NCI-H345 treated with DMSO at 0.1 percent for 48 hours (cell line): ENCODE results near the gene ASL.
A peak's percentile ranks its signal among the peaks of the same experiment; 100 is the strongest.
"Not testable (repeated sequence)": the region's sequence is repeated elsewhere in the genome, so short reads cannot be mapped to it uniquely, and the experiment has no call there.

Experiments used
- DNase-seq: peaks from one replicate; lab custom pipeline; 2025; ENCODE audit not compliant: unreplicated experiment; lab: John Stamatoyannopoulos, UW

Gene ASL

DNA sequence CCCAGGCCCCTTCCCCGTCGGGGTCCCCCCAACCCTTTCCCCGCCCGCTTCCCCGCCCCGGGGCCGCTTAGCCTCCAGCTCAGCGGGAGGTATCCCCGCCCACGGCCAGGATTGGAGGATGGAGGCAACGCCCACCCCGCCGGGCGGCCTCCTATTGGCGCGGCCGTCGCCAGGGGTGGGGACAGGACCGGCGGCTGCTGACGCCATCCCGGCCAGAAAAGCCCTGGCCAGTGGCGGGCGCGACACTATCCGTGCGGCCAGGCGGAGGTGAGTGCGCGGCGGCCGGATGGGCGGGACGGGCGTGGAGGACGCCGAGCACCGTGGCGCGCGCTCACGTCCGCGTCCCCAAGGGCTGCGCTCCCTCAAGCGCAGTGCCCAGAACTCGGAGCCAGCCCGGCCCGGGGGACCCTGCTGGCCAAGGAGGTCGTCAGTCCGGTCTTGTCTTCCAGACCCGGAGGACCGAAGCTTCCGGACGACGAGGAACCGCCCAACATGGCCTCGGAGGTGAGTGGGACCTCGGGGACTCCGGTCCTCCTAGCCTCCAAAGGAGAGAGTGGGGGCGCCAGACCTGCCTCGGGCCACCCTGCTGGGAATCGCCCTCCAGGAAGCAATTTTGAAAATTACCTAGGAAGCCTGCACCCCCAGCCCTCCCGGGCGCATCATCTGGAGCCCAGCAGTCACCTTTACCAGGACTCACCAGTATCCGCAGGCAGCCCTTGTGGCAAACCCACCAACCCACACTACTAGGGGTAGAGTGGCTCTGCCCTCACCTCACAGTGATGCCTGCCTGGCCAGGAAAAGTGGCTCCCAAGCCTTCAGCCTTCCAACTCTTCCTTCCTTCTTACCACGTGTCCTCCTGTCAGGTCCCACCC, at the start of gene ASL:
Gene ASL (plus strand): TSS at position 230 of the 872 bp plus-strand sequence. CDS start 263 bp downstream, at position 493.
- DNase-seq = peak; percentile 77

DNA sequence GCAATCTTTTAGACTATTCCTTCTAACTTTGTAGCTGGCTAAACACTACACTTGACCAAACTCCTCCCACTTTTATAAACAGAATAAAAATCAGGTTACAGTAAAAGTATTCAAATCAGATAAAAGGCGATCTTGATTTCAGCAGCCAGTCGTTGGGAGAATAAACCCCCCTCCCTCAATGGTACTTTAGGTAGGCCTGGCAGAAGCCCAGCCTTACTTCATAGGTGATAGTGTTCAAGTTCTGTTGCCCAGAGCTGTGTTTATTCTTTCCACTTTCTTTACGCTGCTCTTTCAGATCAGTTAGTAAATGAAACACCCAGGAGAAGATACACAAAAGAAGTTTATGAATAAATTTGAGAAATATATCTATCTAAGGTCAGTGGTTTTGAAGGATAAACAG, 47.3 kb upstream of the ASL start:
- DNase-seq = not testable (repeated sequence)

DNA sequence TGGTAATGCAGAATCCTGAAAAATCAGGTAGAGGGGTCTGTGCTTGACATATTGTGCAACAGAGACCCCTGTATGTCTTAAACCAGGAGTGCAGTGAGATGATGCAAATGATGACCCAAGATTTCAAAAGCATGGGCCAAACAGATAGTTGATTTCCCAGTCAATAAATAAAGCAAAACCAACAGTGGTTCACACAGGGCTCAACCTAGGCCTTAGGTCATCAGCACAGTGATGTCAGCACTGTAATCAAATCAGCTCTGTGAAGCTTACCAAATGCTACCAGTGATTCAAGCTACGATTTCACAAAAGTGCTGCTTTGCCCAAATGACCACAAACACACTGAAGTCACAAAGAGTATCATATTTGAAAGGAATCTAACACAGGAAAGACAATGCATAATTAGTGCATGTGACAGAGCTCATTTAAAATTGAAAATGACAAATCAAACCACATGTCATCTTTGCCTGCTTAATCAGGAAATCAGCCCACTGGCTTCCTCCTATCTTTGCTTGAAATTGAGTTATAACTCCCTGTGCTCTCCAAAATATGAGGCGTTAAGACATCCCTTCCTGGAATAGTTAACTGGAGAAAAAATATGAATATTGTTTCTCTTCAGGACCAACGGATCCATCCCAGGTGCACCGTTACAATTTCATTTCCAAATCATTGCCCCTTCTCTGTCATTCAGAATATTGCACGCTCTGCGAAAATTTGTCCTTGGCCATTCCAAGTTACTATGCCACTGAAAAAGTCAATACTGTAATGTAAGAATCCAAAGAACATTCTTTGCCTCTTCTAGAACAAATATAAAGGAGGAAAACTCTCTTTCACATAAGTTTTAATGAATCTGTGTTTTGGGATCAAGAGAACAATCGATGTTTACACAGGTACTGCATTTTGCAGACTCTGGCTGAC, 41.9 kb upstream of the ASL start:
- no peak for DNase-seq

DNA sequence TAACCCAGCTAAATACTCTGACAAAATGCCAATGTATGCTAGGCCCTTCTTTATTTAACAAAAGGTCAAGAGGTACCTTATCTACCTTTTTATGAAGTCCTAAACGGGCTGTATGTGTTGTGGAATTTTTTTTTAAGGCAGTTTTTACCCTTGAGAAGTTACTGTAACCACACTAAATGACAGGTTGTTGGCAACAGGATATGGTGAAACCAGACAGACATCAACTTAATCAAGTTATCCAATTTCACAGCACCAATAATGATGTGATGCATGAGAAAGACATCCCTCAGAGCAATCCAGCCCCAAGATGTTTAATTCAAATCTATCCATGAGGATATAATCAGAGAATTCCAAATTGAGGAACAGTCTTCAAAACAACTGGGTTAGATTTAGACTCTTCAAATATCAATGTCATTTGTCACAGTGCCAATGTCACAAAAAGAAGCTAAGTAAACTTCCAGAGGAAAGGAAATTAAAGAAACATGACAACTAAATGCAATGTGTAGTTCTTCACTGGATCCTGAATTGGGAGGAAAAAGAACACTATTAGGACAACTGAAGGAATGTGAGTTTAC, 41.1 kb upstream of the ASL start:
- not testable (repeated sequence) for DNase-seq

DNA sequence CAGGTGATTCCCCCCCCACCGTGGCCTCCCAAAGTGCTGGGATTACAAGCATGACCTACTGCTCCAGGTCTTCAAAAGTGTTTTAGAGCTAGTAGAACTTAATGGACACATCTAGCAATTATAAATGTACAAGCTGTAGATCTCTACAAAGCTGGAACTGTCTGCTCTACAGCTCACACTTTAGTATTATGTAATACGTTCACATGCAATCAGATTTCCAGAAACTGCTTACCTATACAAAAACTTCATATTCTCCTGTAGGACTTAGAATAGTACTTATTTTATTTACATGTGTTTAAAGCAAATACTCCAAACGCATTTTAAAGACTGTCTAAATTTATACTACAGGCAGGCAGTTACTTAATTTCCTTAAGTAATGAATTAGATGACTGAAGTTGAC, 39.2 kb upstream of the ASL start:
- DNase-seq = no peak

DNA sequence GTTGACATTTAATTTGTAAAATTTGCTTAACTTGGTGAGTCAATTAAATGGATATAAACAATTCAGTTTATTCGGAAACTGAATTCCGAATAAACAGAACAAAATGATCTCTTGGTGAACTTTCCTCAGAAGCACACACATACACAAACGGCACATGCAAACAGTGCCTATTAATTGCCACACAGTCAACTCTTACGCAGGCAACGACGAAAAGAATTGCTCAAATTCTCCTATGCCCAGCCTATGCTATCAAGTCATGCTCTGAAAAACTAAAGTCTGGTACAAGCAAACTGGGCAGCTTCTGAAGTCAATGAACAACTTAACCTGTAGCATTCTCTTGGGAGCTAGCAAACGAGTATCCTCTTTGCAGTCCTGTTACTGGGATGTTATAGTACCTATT, 38.8 kb upstream of the ASL start:
- DNase-seq = no peak

DNA sequence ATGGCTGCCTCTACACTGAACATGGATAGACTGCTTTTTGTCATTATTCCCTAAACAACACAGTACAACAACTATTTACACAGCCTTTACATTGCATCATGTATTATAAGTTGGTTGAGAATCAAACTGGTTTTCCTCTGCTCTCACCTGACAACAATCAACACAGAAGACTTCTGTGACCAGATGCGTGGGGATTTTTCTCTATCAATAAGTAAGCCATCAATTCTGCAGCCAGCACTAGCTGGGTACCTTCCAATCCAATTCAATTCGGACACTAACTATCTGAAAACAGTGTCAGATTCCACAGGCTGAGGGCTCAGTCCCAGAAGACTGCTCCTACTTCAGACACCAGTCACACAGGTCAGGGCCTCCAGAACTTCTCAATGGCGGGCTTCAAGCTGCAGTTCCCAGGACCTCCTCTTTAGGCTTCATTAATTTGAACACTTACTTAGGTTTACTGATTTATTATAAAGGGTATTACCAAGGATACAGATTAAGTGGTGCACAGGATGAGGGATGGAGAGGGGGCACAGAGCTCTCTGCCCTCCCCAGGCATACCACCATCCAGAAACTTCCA, 36.4 kb upstream of the ASL start:
- DNase-seq = no peak

DNA sequence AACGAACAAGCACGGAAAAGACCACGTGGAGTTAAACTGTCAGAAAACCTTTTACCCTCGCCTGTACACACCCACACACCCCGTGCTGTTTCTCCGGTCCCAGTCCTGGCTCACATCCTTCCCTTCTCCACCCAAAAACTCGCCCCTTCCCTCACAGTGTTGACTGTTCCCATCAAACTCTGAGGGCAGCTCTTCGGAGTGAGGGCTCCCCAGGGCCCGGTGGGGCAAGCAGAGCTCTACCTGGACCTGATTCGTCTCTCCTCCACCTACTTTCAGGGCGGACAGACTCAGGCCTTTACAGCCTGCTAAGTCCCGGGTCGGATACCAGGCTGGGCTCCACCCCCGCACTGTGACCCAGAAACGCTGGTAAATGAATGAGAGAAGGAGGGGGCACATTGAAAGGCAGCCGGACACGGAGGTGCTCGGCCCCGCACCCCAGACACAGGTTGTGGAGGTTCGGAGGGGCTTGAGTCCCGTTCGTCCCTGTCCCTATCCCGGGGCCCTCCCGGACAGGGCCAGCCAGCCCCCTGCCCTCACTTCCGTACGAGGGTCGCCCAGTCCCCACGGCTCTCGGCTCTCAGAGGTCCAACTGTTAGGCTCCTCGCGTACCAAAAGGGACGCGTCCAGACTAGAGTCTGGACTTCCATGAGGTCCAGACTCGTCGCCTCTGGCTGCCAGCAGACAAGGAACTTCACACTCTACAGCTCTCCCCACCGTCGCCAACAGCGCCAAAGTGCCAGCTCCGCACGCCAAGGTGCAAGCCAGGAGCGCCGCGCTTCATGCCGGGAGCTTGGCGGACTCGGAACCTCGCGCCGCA, 31.7 kb upstream of the ASL start:
- DNase-seq = no peak

DNA sequence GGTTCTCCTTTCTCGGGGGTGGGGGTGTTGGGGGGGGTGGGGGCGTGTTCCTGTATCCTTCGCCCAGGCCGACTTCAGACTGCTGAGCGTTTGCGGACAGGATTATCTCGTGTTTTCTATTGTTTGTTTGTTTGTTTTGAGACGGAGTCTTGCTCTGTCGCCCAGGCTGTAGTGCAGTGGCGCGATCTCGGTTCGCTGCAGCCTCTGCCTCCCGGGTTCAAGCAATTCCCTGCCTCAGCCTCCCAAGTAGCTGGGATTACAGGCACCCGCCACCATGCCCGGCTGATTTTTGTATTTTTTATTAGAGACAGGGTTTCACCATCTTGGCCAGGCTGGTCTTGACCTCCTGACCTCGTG, 31.1 kb upstream of the ASL start:
- DNase-seq = not testable (repeated sequence)

DNA sequence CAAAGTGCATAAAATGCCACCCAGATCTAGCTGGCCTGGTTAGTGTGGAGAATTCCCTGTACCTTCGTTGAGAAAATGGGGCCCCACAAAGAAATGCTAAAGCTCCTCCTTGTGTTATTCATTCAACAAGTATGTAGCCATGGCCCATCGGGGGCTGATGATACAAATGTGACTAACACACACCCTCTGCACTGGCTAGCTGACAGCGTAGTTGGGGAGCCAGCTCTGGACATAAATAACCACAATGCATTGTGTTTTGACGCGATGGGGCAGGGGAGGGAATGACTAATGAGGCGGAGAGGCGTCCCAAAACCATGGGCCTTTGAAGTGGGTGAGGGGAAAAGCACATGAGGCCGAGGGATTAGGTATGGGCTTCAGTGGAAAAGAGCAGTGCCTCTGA, 28.2 kb upstream of the ASL start:
- DNase-seq = no peak

DNA sequence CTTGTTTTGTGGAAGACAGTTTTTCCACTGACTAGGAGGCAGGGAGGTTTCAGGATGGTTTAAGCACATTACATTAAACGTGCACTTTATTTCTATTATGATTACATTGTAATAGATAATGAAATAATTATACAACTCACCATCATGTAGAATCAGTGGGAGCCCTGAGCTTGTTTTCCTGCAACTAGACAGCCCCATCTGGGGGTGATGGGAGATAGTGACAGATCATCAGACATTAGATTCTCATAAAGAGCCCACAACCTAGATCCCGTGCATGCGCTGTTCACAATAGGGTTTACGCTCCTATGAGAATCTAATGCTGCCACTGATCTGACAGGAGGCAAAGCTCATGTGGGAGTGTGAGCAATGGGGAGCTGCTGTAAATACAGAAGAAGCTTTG, 25.7 kb upstream of the ASL start:
- not testable (repeated sequence) for DNase-seq

DNA sequence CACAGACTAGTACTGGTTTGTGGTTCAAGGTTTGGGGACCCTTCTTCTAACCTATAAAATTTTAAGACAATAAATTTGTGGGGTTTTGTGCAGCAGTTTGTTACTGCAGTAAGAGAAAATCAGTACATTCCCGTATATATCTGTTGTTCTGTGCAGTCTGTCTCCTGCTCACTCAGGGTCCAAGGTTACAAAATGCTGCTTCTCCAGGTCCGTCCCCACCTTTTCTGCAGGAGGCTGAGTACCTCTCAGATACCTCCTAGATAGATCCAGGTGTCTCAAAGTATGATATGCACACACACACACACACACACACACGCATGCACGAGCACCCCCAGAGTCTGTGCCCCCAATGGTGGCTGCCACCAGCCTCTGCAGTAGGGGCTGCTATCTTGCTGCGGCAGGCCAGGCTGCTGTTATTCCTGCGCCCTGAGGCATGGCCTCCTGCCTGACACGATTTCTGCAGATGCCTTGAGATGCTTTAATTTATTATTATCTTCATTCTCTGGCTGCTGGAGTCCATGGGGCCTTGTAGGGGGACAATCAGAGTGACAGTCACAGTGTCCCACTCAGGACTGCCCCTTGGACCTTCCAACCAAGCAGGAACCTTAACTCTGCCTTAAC, 25.2 kb upstream of the ASL start:
- no peak for DNase-seq

DNA sequence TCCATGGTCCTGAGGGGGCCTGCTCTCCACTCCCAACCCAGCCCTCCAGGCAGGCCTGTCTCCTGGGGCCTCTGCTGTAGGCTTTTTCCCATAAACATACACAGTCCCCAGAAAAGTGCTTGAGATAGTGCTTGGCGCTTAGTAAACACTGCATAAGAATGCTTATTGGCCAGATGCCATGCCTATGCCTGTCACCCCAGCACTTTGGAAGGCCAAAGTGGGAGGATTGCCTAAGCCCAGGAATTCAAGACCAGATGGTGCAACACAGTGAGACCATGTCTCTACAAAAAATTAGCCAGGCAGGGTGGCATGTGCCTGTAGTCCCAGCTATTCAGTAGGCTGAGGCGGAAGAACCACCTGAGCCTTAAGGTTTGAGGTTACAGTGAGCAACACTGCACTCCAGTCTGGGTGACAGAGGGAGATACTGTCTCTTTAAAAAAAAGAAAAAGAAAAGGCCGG, 24.6 kb upstream of the ASL start:
- peak; percentile 46 for DNase-seq

DNA sequence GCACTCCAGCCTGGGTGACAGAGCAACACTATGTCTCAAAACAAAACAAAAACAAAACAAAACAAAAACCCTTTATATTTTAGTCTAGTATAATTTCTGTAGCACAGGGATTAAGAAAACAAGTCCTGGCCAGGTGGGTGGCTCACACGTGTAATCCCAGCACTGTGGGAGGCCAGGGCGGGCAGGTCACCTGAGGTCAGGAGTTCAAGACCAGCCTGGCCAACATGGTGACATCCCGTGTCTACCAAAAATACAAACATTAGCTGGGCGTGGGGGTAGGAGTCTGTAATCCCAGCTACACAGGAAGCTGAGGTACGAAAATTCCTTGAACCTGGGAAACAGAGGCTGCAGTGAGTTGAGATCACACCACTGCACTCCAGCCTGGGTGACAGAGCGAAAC, 23.2 kb upstream of the ASL start:
- DNase-seq = no peak

DNA sequence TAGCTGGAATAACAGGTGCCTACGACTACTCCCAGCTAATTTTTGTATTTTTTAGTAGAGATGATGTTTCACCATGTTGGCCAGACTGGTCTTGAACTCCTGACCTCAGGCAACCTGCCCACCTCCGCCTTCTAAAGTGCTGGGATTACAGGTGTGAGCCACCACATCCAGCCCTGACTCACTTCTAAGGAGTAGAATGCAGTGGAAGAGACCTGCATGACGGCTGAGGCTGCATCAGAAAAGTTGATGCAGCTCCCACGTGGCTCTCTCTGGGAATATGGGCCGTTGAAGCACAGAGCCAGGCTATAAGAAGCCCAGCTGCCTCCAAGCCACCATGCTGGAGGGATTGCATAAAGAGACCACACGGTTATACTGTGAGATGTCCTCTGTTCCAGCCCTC, 21.6 kb upstream of the ASL start:
- no peak for DNase-seq

DNA sequence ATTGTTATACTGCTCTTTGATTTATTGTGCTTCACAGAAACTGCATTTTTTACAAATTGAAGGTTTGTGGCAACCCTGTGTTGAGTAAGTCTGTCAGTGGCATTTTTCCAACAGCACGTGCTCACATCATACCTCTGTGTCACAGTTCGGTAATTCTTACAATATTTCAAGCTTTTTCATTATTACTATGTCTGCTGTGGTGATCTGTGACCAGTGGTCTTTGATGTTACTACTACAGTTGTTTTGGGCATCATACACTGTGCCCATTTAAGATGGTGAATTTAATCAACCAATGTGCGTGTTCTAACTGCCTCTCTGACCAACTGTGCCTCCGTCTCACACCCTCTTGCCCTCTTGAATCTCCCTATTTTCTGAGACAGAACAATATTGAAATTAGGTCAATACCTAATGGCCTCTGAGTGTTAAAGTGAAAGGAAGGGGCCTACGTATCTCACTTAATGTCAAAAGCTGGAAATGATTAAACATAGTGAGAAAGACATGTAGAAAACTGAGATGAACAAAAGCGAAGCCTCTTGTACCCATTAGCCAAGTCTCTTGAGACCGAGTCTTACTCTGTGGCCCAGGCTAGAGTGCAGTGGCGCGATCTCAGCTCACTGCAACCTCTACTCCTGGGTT, 20.2 kb upstream of the ASL start:
- no peak for DNase-seq

DNA sequence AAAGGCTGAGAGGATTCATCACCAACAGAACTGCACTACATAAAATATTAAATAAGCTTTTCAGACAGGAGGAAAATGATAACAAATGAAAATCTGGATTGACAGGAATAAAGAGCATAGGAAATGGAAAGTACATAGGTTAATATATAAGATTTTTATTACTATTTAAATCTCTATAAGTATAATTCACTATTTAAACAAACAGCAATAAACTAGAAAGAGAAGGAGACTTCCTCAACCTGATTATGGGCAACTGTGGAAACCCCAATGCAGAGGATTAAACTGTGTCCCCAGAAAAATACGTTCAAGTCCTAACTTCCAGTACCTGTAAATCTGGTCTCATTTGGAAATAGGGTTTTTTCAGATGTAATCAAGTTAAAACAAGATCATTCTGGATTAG, 14.8 kb upstream of the ASL start:
- DNase-seq = no peak

DNA sequence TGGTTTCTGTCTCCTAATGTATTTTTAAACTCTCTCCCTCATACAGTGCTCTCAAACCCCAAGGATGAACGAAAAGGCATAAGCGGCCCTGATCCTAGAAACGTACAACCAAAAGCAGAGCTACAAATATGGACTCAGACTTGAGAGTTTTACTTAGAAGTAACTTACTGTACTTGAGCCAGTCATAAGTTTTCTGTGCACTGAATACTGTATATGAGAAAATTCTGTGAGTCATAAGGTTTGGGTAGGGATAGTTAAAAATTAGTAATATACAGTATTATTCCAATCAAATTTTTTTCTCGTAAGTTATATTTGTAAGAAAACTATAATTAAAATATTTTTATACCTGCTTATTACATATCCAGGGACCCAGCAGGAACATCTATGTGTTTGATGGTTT, 5.9 kb upstream of the ASL start:
- DNase-seq = no peak

DNA sequence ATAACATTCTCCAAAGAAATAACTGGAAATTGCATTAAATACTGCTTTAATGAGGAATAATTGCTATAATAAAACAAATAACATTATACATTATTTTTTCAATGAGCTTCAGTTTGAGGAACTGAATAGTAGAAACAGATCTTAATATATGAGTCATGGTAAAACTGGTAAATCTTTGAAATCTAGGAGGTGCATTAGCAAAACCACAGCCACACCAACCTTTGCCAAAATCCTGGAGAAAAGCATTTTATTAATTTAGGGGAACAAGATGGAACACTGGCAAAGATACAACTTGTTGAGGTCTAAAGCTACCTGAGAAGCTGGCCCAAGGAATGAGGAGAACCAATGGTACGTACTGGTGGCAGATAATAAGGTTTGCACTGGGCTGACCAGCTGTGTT, 5.4 kb upstream of the ASL start:
- DNase-seq = no peak

DNA sequence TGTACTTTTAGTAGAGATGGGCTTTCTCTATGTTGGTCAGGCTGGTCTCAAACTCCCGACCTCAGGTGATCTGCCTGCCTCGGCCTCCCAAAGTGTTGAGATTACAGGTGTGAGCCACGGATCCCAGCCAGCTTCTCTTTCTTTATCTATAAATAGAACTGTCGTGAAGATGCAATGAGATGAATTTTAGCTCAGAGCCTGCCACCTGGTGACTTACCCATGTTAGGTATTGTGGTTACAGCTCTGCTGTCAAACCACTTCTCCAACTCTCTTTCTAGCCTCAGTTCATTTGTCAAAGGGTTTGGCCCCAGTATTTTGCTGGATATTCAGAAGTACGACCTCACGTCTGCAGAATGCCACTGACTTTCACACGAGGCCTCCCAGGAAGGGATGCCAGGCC, 3.4 kb upstream of the ASL start:
- not testable (repeated sequence) for DNase-seq
